ENCODE results near the gene BBS2.

Gene BBS2, protein sequence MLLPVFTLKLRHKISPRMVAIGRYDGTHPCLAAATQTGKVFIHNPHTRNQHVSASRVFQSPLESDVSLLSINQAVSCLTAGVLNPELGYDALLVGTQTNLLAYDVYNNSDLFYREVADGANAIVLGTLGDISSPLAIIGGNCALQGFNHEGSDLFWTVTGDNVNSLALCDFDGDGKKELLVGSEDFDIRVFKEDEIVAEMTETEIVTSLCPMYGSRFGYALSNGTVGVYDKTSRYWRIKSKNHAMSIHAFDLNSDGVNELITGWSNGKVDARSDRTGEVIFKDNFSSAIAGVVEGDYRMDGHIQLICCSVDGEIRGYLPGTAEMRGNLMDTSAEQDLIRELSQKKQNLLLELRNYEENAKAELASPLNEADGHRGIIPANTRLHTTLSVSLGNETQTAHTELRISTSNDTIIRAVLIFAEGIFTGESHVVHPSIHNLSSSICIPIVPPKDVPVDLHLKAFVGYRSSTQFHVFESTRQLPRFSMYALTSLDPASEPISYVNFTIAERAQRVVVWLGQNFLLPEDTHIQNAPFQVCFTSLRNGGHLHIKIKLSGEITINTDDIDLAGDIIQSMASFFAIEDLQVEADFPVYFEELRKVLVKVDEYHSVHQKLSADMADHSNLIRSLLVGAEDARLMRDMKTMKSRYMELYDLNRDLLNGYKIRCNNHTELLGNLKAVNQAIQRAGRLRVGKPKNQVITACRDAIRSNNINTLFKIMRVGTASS

GRCh38 chr16:56519459-56520250 is at the start of gene BBS2:
Gene BBS2, minus strand, starts transcription at chr16:56520024. Its CDS starts 162 bp downstream, at chr16:56519862.
- peak; percentile 41 to 69 for DNase-seq

GRCh38 chr16:56564793-56565477 is 45.1 kb upstream of the BBS2 start, which contains the start of gene MT4:
Gene MT4, plus strand, starts transcription at chr16:56565073. Its CDS starts 56 bp downstream, at chr16:56565129.
- DNase-seq: no peak

- no peak for DNase-seq
These were observed 41.3 kb upstream of the BBS2 start for GRCh38 chr16:56561126-56561525.

DNA sequence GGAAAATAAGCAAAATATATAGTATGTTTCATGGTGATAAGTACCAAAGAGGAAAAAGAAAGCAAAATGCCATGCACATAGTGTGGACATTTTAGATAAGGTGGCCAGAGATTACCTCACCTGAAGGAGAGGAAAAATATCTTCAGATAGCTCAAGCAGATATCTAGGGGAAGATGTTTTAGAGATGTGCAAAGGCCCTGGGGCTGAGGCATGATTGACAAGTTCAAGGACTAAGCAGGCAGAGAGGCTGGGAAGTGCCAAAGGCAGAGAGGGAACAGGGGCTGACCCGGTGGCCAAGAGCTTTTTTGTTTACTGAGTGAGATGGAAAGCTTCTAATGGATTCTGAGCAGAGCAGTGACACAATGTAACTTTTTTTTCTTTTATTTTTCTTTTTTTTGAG is 40.6 kb upstream of the BBS2 start:
- DNase-seq: no peak

- no peak for DNase-seq
These were observed 39.3 kb upstream of the BBS2 start for GRCh38 chr16:56559109-56559508.

DNA sequence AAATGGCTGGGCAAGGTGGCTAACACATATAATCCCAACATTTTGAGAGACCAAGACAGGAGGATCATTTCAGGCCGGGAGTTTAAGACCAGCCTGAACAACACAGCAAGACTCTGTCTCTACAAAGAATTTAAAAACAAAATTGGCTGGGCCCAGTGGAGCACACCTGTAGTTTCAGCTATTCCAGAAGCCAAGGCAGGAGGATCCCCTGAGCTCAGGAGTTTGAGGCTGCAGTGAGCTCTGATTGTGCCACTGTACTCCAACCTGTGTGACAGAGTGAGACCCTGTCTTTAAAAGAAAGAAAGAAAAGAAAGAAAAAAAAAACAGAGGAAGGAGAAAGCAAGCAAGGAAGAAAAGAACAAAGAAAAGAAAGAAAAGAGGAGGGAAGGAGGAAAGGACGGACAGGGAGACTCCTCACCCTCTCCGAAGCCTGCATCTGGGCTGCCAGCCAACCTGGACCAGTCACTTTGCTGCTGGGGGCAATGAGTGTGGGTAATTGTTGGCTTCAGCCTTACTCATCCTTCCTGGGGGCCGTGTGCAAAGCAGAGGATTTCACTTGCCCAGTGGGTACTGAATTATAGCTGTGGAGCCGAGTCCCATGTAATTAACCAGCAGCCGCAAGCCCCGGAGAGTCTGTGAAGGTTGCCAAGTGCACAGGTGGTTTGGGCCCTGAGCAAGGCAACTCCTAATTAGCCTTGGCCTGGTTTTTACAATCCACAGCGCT is 38.4 kb upstream of the BBS2 start:
- no peak for DNase-seq

DNA sequence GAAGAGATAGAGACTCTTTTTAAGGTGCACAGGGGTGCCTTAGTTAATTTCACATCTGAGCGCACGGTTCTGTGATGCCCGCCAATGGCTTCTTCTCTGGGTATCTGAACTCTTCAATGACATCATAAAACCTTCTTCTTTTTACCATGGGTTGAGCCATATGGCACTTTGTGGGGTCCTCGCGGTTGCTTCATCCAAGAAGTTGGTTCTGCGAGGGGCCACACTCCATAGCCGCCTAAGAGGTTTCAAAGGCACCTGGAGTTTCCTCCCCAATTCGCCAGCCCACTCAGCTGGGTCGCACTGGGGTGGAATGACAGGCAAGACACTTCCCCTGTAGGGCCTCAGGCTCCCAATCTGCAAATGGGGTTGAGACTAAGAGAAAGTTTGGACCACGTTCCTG is 34.6 kb upstream of the BBS2 start:
- no peak for DNase-seq

DNA sequence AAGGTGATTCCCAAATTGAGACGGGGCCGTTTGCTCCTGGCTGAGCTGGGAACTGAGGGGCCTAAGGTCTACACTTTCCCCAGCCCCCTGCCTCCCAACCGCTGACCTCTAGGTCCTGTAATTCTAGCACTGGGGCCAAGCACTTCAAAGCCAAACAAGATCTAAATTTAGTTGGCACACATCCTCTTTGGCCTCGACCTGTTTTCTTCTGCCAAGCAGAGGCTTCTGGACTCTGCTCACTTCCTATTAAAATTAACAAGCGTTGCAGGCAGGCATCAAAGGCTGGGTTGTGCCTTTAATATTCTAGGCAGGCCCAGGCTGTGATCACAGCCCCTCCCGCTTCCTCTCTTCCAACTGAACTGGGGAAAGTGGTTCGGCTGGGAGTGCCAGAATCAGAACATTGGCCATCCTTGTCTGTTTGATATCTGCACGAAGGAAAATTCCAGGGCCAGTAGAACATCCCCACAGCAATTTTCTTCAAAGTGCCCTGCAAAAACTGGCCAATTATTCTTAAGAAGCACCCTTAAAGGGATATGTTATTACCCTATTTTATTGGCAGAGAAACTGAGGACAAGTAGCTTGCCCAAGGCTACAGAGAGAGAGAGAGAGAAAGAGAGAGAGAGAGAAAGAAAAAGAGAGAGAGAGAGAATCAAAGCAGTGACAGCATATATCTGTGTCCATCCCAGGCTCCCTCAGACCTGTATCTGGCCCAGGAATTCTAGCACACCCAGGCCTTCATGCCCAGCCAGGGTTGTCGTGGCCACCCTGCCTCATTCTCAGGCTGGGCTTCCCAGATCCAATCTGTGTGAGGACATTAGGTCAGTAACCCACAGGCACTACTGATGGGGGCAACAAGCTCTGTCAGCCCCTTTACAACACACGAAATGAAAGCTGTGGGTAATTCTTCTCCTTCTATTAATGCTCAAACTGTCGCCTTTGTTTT is 32.2 kb upstream of the BBS2 start:
- DNase-seq: no peak

DNA sequence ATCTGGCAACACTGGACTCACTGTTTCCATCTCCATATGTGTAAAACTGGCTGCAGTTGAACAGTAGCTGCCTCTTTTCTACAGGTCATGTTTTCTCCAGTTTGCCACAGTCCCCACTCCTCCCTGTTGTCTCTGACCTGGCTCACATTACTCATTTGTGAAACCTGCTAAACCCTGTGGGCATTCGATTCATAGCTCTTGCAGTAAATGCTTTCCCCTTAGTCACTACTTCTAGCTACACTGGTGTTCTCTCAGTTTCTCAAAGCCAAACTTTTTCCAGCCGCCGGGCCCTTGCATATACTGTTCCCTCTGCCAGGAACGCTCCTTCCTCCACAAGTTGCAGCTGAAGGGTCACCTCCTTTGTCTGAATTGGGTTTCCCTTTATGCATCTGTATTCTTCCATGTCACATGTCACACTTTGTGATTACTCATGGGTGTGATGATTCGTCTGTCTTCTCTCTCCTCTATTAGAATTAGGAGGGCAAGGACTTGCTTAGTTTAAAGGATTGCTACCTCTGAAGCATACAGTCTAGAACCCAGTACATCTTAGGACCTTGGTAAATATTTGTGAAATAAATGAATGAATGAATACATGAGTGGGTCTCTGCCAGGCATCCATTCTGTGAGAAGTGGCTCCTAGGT is 30.0 kb upstream of the BBS2 start:
- no peak for DNase-seq

GRCh38 chr16:56549161-56549560 is 29.3 kb upstream of the BBS2 start:
- no peak for DNase-seq

DNA sequence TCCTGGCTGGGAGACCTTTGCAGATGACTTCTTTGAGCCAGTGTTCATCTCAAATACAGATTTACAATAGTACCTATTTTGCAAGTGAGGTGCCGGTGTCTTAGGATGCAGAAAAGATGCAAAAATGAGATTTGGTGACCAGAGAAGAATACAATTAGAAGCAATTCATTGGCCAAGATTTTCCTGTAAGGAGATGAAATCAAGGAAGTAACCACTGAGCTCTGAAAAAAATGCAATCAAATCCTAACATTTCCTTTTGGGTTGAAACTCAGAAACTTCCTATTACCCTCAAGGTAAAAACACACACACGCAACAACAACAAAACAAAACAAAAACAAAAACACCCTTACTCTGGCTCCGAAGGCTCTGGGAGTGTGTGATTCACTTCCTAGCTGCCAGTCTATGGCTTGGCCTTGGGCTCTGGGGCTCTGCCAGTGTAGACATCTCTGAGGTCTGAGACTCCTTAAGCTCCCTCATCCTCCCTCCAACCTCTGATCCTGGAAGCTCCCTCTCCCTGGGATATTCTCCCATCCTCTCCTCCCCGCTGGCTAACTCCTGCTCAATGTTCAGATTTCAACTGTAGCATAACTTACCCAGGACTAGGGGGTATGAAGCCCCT is 28.2 kb upstream of the BBS2 start:
- no peak for DNase-seq

DNA sequence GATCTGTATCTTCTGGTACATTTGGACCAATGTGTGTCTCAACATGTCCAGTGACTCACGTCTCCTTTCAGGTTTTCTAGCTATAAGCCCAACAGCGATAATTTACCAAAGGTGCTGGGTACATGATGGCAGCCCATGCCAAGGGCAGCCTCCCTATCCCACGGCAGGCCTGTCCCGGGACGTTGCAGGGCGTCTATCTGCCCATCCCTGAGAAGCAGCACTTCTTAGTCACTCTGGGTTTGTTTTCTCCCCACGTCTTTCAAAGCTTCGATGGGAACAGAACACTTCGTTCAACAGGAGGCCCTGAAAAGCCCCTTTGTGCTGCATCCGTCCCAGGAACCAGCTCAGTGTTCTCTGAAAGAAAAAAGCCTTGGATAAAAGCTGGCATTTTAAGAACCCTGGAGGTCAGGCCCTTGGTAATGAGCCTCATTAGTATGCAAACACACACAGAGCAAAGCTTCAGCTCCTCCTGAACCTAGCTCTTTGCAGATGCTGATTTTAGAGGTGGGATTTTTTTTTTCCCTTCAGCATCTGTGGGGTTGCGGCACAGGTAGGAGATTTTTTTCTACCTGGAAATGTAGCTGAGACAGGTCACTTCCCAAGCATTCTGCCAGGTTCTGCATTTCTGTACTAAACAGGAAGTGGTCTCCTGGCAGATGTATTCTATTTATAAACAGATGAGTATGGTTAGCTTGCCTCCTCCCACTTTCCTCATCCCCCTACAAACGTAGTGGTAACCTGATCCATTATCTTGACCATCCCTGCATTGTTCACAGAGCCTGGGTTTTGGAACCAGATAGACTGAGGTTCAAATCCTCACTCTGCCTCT is 27.5 kb upstream of the BBS2 start:
- DNase-seq: no peak

DNA sequence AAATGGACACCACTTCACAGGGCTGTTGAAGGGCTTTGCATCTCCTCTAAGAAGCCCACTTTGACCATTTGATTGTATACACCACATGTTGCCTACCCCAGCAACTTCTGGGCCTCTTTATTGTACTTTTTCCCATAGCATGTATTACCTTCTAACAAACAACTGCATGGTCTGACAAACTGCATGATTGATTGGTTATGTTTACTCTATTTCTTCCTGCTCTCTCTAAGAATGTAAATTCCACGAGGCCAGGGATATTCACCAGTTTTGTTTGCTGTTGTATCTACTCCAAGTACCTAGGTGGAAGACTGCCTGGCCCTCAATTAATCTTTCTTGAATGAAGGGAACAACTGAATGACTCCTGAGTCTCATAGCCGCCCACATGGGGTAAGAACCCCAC is 22.2 kb upstream of the BBS2 start:
- DNase-seq: no peak

- no peak for DNase-seq
These were observed 19.8 kb upstream of the BBS2 start for GRCh38 chr16:56539656-56540055.

GRCh38 chr16:56538331-56538730 is 18.5 kb upstream of the BBS2 start:
- DNase-seq: no peak

- DNase-seq: no peak
These were observed 15.1 kb upstream of the BBS2 start for GRCh38 chr16:56534847-56535383.

DNA sequence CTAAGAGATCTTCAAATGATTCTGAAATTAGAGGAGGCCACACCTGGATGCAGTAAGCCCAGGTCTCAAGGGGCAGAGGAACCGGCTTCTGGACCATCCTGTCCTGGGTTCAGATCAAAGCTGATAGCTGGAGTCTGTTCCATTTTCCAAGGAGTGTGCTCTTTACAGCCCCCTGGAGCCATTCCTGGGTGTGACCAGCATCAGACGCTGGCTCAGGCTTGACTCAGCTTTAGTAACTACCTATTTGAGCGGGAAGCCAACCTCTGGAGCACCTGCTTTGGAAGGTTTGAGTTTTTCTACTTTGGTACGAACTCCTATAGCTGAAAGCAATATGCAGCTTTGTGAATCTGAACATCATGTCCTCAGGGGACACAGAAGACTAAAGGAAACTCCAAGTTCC is 12.9 kb upstream of the BBS2 start:
- DNase-seq: no peak

DNA sequence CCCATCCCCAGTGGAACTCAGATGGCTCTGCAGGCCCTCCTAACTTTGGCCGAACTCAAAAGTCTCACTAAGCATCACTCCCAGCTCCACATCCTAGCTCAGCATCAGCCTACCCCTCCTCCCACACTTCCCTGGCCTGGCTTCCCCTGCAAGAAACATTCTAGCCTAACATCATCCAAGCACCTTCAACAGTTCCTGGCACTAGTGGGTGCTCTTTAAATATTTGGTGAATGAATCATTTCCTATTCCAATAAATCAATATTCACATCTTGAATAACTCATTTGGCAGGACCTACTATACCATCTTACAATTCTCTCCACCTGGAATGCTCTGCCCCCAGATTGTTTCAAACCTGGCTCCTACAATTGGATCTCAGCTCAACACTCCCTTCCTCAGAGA is 11.0 kb upstream of the BBS2 start:
- DNase-seq: no peak

DNA sequence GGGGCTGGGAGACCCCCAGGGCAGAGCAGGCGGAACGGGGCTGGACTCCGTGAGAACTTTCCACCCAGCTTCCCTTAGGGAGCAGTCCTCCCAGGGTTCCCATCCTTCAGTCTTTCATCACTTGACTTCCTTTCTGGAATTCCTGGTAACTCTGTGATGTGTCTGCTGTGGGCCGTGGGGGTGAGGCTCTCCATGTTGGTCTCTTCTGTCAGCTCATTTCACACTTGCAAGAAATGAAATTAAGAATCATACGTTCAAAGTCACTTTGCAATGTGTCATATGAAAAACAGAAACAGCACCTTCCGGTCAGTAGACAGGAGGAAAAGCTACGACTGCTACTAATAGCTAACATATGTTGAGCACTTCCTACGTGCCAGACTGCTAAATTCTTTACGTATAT is 5.4 kb upstream of the BBS2 start:
- no peak for DNase-seq
